ENCODE data around the gene FLNA. TPM values are rescaled to one million over a fixed set of nuclear protein-coding genes. Genes with fewer than 3 reads are reported as not detected.

The FLNA gene
- total RNA-seq, 1 donor from 2014 or later, result 225 TPM

DNA sequence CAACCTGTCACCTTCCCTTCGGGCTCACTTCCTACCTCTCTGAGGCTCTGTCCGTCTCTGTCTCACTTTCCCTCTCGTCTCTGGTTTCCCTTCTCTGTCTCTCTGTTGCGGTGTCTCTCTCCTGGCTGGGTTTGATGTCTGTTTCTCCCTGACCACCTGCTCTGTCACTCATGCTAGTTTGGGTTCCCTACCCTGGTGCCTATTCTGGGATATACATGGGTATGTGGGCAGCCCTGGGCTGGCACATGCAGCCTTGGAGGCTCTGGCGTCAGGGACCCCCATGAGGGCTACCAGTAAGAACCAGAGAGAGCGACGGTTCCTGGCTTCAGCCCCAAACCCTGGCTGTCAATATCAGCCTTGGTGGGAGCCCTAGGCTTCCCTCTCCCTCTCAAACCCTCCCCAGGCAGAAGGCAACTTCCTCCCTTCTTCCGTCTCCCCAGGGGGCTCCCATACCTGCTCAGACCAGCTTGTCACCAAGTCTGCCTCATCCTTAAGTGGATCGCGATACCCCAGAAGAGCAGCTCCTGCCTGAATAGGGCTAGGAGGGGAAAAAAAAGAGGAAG is 34.3 kb upstream of the FLNA start:
- Histone ChIP-seq H3K27me3 (ENCODE audit: low read depth) (no peaks in the 10 kb centered on the region), H3K36me3 (no peaks in the 10 kb centered on the region), H3K9me3 (replicated peaks) (no peaks in the 10 kb centered on the region), H3K27ac (replicated peaks) (peak overlapping the region; percentile 80), H3K4me3 (peak overlapping the region; percentile 58), H3K4me1 (peaks cover 27% of the 10 kb centered on the region)
- no peak for DNase-seq
- TF ChIP-seq, protein P1, sequence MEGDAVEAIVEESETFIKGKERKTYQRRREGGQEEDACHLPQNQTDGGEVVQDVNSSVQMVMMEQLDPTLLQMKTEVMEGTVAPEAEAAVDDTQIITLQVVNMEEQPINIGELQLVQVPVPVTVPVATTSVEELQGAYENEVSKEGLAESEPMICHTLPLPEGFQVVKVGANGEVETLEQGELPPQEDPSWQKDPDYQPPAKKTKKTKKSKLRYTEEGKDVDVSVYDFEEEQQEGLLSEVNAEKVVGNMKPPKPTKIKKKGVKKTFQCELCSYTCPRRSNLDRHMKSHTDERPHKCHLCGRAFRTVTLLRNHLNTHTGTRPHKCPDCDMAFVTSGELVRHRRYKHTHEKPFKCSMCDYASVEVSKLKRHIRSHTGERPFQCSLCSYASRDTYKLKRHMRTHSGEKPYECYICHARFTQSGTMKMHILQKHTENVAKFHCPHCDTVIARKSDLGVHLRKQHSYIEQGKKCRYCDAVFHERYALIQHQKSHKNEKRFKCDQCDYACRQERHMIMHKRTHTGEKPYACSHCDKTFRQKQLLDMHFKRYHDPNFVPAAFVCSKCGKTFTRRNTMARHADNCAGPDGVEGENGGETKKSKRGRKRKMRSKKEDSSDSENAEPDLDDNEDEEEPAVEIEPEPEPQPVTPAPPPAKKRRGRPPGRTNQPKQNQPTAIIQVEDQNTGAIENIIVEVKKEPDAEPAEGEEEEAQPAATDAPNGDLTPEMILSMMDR (IDR thresholded peaks at IDR 0.05; ENCODE audit: borderline replicate concordance), result no peak
- intact Hi-C loops (cut with micrococcal nuclease), result no loop called here

DNA sequence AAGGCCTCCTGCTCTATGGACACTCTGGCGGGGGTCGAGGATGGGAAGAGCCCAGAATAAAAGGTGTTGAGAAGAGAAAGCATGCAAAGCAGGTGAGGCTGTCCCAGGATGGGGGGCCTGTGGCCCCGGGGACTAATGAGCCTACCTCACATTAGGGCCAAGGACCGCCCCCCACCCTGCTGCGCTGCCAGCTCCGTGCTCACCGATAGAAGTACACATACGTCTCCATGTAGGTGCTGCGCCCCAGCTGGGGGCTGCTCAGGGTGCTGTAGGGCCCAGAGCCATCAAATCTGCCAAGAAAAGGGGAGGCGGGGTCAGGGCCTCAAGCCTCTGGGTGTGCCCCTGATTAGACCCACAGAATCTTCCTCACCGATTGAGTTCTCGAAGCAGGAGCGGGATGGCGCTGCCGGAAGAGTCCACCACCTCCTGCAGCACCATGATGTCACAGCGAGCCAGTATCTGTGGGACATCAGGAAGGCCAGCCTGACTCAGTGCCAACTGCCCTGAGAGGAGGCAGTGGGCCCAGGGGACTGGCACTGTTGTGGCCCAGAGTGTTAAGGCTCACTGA is 30.3 kb upstream of the FLNA start:
- Histone ChIP-seq H3K27me3 (ENCODE audit: low read depth) (no peaks in the 10 kb centered on the region), H3K36me3 (peaks cover 16% of the 10 kb centered on the region), H3K4me3 (no peak overlapping the region), H3K4me1 (peaks cover 8% of the 10 kb centered on the region), H3K27ac (replicated peaks) (no peak overlapping the region), H3K9me3 (replicated peaks) (no peaks in the 10 kb centered on the region)
- intact Hi-C loops (cut with micrococcal nuclease), result no loop called here
- TF ChIP-seq, protein P1 (IDR thresholded peaks at IDR 0.05; ENCODE audit: borderline replicate concordance), result no peak
- DNase-seq, result no peak

DNA sequence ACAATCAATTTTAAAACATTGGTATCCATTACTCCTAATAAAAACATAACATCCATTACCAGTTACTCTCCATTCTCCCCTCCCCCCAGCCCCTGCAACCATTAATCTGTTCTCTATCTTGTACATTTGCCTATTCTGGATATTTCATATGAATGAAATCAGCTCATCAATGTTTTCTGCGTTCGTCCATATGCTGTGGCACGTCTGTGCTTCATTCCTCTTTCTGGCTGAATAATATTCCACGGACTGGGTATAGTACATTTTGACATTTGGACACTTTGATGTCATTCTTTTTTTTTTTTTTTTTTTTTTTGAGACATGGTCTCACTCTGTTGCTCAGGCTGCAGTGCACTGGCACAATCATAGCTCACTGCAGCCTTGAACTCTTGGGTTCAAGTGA is 29.4 kb upstream of the FLNA start:
- Histone ChIP-seq H3K36me3 (peaks cover 25% of the 10 kb centered on the region), H3K4me1 (peaks cover 16% of the 10 kb centered on the region), H3K4me3 (no peak overlapping the region), H3K27ac (replicated peaks) (no peak overlapping the region), H3K9me3 (replicated peaks) (no peaks in the 10 kb centered on the region), H3K27me3 (ENCODE audit: low read depth) (no peaks in the 10 kb centered on the region)
- DNase-seq, result no peak
- intact Hi-C loops (cut with micrococcal nuclease), result no loop called here
- TF ChIP-seq, protein P1 (IDR thresholded peaks at IDR 0.05; ENCODE audit: borderline replicate concordance), result no peak

DNA sequence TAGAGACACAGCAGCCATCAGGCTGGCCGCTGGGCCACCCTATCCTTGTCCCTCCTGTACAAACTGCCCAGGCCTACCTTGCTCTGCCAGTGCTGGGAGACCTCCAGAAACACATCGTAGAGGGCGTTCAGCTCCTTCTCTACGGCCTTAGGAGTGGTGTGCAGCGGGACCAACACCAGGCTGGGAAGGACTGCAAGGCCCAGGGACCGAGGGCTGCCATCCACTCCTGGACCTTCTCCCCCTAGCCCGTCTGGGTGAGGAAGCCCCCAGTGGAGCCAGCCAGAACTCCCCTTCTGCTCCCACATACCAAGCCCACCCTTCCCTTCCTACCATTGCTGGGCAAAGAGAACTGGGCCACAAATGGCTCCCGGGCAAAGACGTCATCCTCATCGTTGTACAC is 28.8 kb upstream of the FLNA start:
- no peaks in the 10 kb centered on the region for H3K9me3 ChIP-seq (replicated peaks)
- peaks cover 25% of the 10 kb centered on the region for H3K36me3 ChIP-seq
- no peak overlapping the region for H3K4me3 ChIP-seq
- H3K27me3 ChIP-seq (ENCODE audit: low read depth), result no peaks in the 10 kb centered on the region
- no peak overlapping the region for H3K27ac ChIP-seq (replicated peaks)
- no peak for DNase-seq
- TF ChIP-seq, protein P1 (IDR thresholded peaks at IDR 0.05; ENCODE audit: borderline replicate concordance), result no peak
- H3K4me1 ChIP-seq, result peaks cover 17% of the 10 kb centered on the region
- intact Hi-C loops (cut with micrococcal nuclease), result no loop called here

DNA sequence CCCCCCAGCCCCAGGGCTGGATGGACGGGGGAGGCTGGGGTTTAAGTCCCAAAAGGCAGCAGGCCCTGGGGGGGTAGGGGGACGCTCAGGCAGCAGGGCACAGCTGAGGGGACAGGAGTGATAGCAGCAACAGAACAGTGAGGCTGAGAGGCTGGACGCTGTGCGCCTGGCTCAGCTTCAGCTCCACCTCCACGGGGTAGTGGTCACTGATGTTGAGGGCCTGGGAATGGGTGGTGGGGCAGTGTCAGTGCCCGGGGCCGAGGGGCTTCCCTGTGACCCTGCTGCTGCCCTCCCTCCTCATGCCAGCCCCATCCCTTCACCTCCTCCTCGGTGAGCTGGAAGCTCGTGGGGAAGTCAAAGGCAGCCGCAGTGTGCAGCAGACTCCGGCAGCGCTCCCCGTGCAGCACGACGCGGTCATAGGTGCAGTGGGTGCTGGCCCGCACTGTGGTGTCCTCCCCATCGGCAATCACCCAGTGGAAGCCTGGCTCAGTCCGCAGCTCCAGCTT is 28.2 kb upstream of the FLNA start:
- DNase-seq, result no peak
- intact Hi-C loops (cut with micrococcal nuclease), result no loop called here
- peaks cover 17% of the 10 kb centered on the region for H3K4me1 ChIP-seq
- H3K36me3 ChIP-seq, result peaks cover 25% of the 10 kb centered on the region
- H3K9me3 ChIP-seq (replicated peaks), result no peaks in the 10 kb centered on the region
- H3K27me3 ChIP-seq (ENCODE audit: low read depth), result no peaks in the 10 kb centered on the region
- TF ChIP-seq, protein P1 (IDR thresholded peaks at IDR 0.05; ENCODE audit: borderline replicate concordance), result no peak
- no peak overlapping the region for H3K4me3 ChIP-seq
- no peak overlapping the region for H3K27ac ChIP-seq (replicated peaks)

Data from left ventricle myocardium inferior (tissue), 1 donor.